A549 (cell line): Measurements from ENCODE around the gene AK1.
"Not testable (repeated sequence)": the region's sequence is repeated elsewhere in the genome, so short reads cannot be mapped to it uniquely, and the experiment has no call there.

Experiments used
- CHD2 ChIP-seq: fragments of 150-350 bp; IDR thresholded peaks from 2 replicates; pipeline ENCODE4 v1.6.1; 2014; ENCODE audit warnings: low read length; ENCODE audit not compliant: partially characterized antibody
- CTCF ChIP-seq: fragments of >200 bp; sonication (Bioruptor Twin); formaldehyde crosslinking; IDR thresholded peaks from 3 replicates; pipeline ENCODE4 v1.5.1; 2016
- EP300 ChIP-seq, 2 experiments: fragments of >200 bp; sonication (Bioruptor Twin); formaldehyde crosslinking; IDR thresholded peaks; 2 replicates in 1 of 2; 3 replicates in 1 of 2; pipeline ENCODE4 v1.6.1; 2016 to 2017
- HOXB5 ChIP-seq: fragments of 250-450 bp; sonication (Bioruptor Pico); IDR thresholded peaks from 2 replicates; pipeline ENCODE4 v1.5.0; 2020; ENCODE audit warnings: mild to moderate bottlenecking, moderate library complexity
- JUN ChIP-seq, 2 experiments: fragments of >200 bp; sonication (Bioruptor Twin); formaldehyde crosslinking; IDR thresholded peaks; 2 replicates in 1 of 2; 3 replicates in 1 of 2; pipeline ENCODE4 v1.6.1; 2016 to 2017
- PHF8 ChIP-seq: fragments of 200-600 bp; sonication (generic); IDR thresholded peaks from 2 replicates; pipeline ENCODE4 v1.6.1; 2016; ENCODE audit warnings: low read depth, mild to moderate bottlenecking, antibody characterized with exemption, moderate library complexity, borderline replicate concordance
- POLR2A ChIP-seq: IDR thresholded peaks from 2 replicates; pipeline ENCODE4 v1.6.1; 2012; ENCODE audit warnings: mild to moderate bottlenecking, low read length
- POLR2AphosphoS2 ChIP-seq: conservative IDR thresholded peaks from 2 replicates; pipeline ENCODE4 v1.6.1; 2012; ENCODE audit warnings: low read length, improper control_type of control experiment, inconsistent platforms
- RAD21 ChIP-seq, 2 experiments: fragments of >200 bp in 1 of 2; sonication (Bioruptor Twin) in 1 of 2; formaldehyde crosslinking in 1 of 2; IDR thresholded peaks in 1 of 2; conservative IDR thresholded peaks in 1 of 2; 2 replicates in 1 of 2; 3 replicates in 1 of 2; pipeline ENCODE4 v1.6.1; 2012 to 2018; ENCODE audit warnings: inconsistent platforms in 1 of 2
- RNF2 ChIP-seq: fragments of 200-600 bp; sonication (generic); IDR thresholded peaks from 2 replicates; pipeline ENCODE4 v1.6.1; 2016; ENCODE audit warnings: low read depth, mild to moderate bottlenecking, antibody characterized with exemption, moderate library complexity, borderline replicate concordance
- SMC3 ChIP-seq: fragments of >200 bp; sonication (Bioruptor Twin); formaldehyde crosslinking; IDR thresholded peaks from 3 replicates; pipeline ENCODE4 v1.6.1; 2018; ENCODE audit warnings: inconsistent platforms
- ZC3H11A ChIP-seq: fragments of 450-650 bp; IDR thresholded peaks from 2 replicates; pipeline ENCODE4 v1.6.1; 2014; ENCODE audit warnings: antibody characterized with exemption, mild to moderate bottlenecking
- ZFP36 ChIP-seq: fragments of 450-650 bp; IDR thresholded peaks from 2 replicates; pipeline ENCODE4 v1.6.1; 2014; ENCODE audit warnings: borderline replicate concordance; ENCODE audit not compliant: partially characterized antibody
- TF ChIP-seq, protein P1 (sequence below): fragments of 250-450 bp; sonication (Bioruptor Pico); IDR thresholded peaks from 2 replicates; pipeline ENCODE4 v1.5.0; 2021; ENCODE audit warnings: mild to moderate bottlenecking, moderate library complexity, borderline replicate concordance

GRCh38 chr9:127836561-127836960, 40.9 kb downstream of the AK1 start:
- TF ChIP-seq EP300 (IDR thresholded peaks at IDR 0.05); CHD2; HOXB5 (CRISPR knock-in tag); PHF8; CTCF; SMC3; POLR2AphosphoS2; POLR2A; RNF2; ZFP36; JUN (IDR thresholded peaks at IDR 0.05); ZC3H11A; RAD21 (conservative IDR thresholded peaks at IDR 0.05 in 1 of 2, IDR thresholded peaks at IDR 0.05 in 1 of 2): not testable (repeated sequence)
- TF ChIP-seq, protein P1, sequence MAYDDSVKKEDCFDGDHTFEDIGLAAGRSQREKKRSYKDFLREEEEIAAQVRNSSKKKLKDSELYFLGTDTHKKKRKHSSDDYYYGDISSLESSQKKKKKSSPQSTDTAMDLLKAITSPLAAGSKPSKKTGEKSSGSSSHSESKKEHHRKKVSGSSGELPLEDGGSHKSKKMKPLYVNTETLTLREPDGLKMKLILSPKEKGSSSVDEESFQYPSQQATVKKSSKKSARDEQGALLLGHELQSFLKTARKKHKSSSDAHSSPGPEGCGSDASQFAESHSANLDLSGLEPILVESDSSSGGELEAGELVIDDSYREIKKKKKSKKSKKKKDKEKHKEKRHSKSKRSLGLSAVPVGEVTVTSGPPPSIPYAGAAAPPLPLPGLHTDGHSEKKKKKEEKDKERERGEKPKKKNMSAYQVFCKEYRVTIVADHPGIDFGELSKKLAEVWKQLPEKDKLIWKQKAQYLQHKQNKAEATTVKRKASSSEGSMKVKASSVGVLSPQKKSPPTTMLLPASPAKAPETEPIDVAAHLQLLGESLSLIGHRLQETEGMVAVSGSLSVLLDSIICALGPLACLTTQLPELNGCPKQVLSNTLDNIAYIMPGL (CRISPR knock-in tag) = not testable (repeated sequence)
